H1 (cell line): Measurements from ENCODE around the gene WDR7. TPM values are rescaled to one million over a fixed set of nuclear protein-coding genes. Genes with fewer than 3 reads are reported as not detected.

Experiments
- POU5F1 ChIP-seq: IDR thresholded peaks from 2 replicates; pipeline ENCODE4 v1.6.1; 2011; ENCODE audit warnings: low read depth, mild to moderate bottlenecking, low read length, moderate library complexity
- SIN3A ChIP-seq, 2 experiments: IDR thresholded peaks in 1 of 2; conservative IDR thresholded peaks in 1 of 2; 2 replicates each; pipeline ENCODE4 v1.6.1; 2011 to 2012; ENCODE audit warnings: low read length in 2 of 2, improper control_type of control experiment in 1 of 2, low read depth in 1 of 2, mild to moderate bottlenecking in 1 of 2
- polyA plus RNA-seq, 7 experiments: library from polyadenylated mRNA; depleted of rRNA in 3 of 7; stranded (reverse) in 5 of 7; unstranded in 2 of 7; fragments of >200 nt in 5 of 7; fragments of 200-250 nt in 2 of 7; gene quantifications; 1 replicate in 5 of 7; 2 replicates in 1 of 7; 4 replicates in 1 of 7; pipeline versions ENCODE4 v1.2.1 to v1.2.3, GENCODE V29; 2011 to 2013; ENCODE audit warnings: missing spikeins in 2 of 7, mixed read lengths in 2 of 7
- total RNA-seq: library from RNA; stranded (reverse); fragmentation: NEBNext Ultra II Directional; extraction: Animal tissue kit (Norgen Biotek cat#: 25700); gene quantifications from 2 replicates; pipeline ENCODE4 v1.2.1, GENCODE V29; 2021

Gene WDR7
- total and polyA plus RNA-seq, 2 of the 8 experiments (the other 6 are each of a cell fraction or from before 2014, with no cell fraction given) = 5.5 to 15.2 TPM

GRCh38 chr18:57004366-57005121 is 353.4 kb downstream of the WDR7 start (continued):
- TF ChIP-seq POU5F1 = no peak
- no peak for TF ChIP-seq SIN3A (conservative IDR thresholded peaks at IDR 0.05 in 1 of 2, IDR thresholded peaks at IDR 0.05 in 1 of 2; ENCODE audit: low read depth in 1 of 2, low read length in 2 of 2)
